LNCaP clone FGC (cell line): ENCODE measurements around the gene CGAS.
"Not testable (repeated sequence)": the region's sequence is repeated elsewhere in the genome, so short reads cannot be mapped to it uniquely, and the experiment has no call there.

Experiments used
- DNase-seq: peaks from one replicate; pipeline ENCODE4 v3.0.0-alpha.2; 2011; ENCODE audit warnings: low read depth
- H3K4me3 ChIP-seq: 2 replicates; pipeline ENCODE4 v1.5.1; 2011; ENCODE audit warnings: mild to moderate bottlenecking, low read depth, low read length, control low read depth
- CTCF ChIP-seq: IDR thresholded peaks from 2 replicates; pipeline ENCODE4 v1.5.1; 2012; ENCODE audit warnings: mild to moderate bottlenecking; ENCODE audit not compliant: control insufficient read depth, insufficient read depth; ENCODE audit errors: extremely low read depth

Gene CGAS

GRCh38 chr6:73476723-73477122, 24.6 kb upstream of the CGAS start:
- DNase-seq = no peak
- H3K4me3 ChIP-seq = no peak overlapping the region
- no peak for TF ChIP-seq CTCF

- no peak for TF ChIP-seq CTCF
- DNase-seq = no peak
- H3K4me3 ChIP-seq = no peak overlapping the region
Observed at GRCh38 chr6:73471686-73472290, 19.7 kb upstream of the CGAS start.

- peak within 1 kb of the TSS; percentile 100 for H3K4me3 ChIP-seq
- peak; percentile 69 for DNase-seq
- no peak for TF ChIP-seq CTCF
Observed at GRCh38 chr6:73461537-73462350, 9.6 kb upstream of the CGAS start, which contains the start of gene MTO1. Gene MTO1 (plus strand): TSS chr6:73461737. CDS start chr6:73461855, 118 bp downstream.

GRCh38 chr6:73460056-73460455, 8.0 kb upstream of the CGAS start:
- H3K4me3 ChIP-seq = no peak overlapping the region
- no peak for TF ChIP-seq CTCF
- DNase-seq = no peak

- H3K4me3 ChIP-seq, DNase-seq: not testable (repeated sequence)
Observed at GRCh38 chr6:73459474-73459873, 7.4 kb upstream of the CGAS start.

- H3K4me3 ChIP-seq = no peak overlapping the region
- TF ChIP-seq CTCF = no peak
- no peak for DNase-seq
Observed at GRCh38 chr6:73455865-73456629, 4.0 kb upstream of the CGAS start.

- no peak overlapping the region for H3K4me3 ChIP-seq
- DNase-seq = no peak
- TF ChIP-seq CTCF = no peak
Observed at GRCh38 chr6:73451223-73452106, 632 bp downstream of the CGAS start.
